ENCODE data around the gene FANCC. TPM values are rescaled to one million over a fixed set of nuclear protein-coding genes. Genes with fewer than 3 reads are reported as not detected.

Gene FANCC
- total RNA-seq, 1 experiment from 2014 or later = 14.5 TPM

- no peak for DNase-seq
- BruUV-seq (replicated peaks) = no TSS peak
- TF ChIP-seq, protein P1, sequence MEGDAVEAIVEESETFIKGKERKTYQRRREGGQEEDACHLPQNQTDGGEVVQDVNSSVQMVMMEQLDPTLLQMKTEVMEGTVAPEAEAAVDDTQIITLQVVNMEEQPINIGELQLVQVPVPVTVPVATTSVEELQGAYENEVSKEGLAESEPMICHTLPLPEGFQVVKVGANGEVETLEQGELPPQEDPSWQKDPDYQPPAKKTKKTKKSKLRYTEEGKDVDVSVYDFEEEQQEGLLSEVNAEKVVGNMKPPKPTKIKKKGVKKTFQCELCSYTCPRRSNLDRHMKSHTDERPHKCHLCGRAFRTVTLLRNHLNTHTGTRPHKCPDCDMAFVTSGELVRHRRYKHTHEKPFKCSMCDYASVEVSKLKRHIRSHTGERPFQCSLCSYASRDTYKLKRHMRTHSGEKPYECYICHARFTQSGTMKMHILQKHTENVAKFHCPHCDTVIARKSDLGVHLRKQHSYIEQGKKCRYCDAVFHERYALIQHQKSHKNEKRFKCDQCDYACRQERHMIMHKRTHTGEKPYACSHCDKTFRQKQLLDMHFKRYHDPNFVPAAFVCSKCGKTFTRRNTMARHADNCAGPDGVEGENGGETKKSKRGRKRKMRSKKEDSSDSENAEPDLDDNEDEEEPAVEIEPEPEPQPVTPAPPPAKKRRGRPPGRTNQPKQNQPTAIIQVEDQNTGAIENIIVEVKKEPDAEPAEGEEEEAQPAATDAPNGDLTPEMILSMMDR (IDR thresholded peaks at IDR 0.05; ENCODE audit: unreplicated experiment) = no peak
- no peaks in the 10 kb centered on the region for H3K4me1 Mint-ChIP-seq (ENCODE audit: low read depth, unreplicated experiment)
- H3K27ac Mint-ChIP-seq (ENCODE audit: unreplicated experiment) = no peak overlapping the region
- no peaks in the 10 kb centered on the region for H3K36me3 Mint-ChIP-seq (ENCODE audit: insufficient read depth, unreplicated experiment)
- no peaks in the 10 kb centered on the region for H3K9me3 Mint-ChIP-seq (ENCODE audit: low read depth, unreplicated experiment)
- CTCF ChIA-PET = no interaction called here
- H3K27me3 Mint-ChIP-seq (ENCODE audit: unreplicated experiment) = peaks cover 33% of the 10 kb centered on the region
- intact Hi-C loops (cut with micrococcal nuclease; ENCODE audit: unreplicated experiment) = no loop called here
- no peak overlapping the region for H3K4me3 Mint-ChIP-seq (ENCODE audit: low read depth, unreplicated experiment)
These were observed 27.3 kb upstream of the FANCC start for GRCh38 chr9:95344735-95345325.

DNA sequence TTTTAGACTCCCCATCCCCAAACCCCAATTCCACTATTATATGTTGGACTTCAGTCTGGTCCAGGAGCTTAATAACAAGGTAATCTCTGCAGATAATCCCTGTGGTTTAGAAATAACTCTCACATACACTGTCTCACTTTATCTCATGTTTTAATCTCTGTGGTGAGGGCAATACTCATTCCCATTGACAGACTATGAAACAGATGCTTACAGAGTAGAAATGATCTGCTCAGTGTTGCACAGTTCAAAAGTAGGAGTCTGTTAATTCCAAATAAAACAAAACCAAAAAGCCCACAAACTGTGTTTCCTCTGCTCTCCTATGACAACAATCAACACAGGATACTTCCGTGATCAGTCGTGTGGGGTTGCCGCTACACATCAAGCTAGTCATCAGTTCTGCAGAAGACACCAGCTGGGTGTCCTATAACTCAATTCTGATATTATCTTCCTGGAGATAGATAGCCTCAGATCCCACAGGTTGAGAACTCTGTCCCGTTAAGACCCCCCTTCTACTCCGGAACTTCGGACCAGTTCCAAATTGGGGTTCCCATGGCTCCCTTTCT lies 26.3 kb upstream of the FANCC start:
- no TSS peak for BruUV-seq (replicated peaks)
- H3K4me1 Mint-ChIP-seq (ENCODE audit: low read depth, unreplicated experiment) = no peaks in the 10 kb centered on the region
- H3K27ac Mint-ChIP-seq (ENCODE audit: unreplicated experiment) = no peak overlapping the region
- no peaks in the 10 kb centered on the region for H3K36me3 Mint-ChIP-seq (ENCODE audit: insufficient read depth, unreplicated experiment)
- DNase-seq = no peak
- no peak overlapping the region for H3K4me3 Mint-ChIP-seq (ENCODE audit: low read depth, unreplicated experiment)
- H3K9me3 Mint-ChIP-seq (ENCODE audit: low read depth, unreplicated experiment) = no peaks in the 10 kb centered on the region
- CTCF ChIA-PET = interaction anchor here (0.6 kb wide), 1 partner anchor 32 kb away, joined by 3 read pairs; no protein-coding TSS in a partner anchor
- peaks cover 26% of the 10 kb centered on the region for H3K27me3 Mint-ChIP-seq (ENCODE audit: unreplicated experiment)
- intact Hi-C loops (cut with micrococcal nuclease; ENCODE audit: unreplicated experiment) = no loop called here
- TF ChIP-seq, protein P1 (IDR thresholded peaks at IDR 0.05; ENCODE audit: unreplicated experiment) = no peak

DNA sequence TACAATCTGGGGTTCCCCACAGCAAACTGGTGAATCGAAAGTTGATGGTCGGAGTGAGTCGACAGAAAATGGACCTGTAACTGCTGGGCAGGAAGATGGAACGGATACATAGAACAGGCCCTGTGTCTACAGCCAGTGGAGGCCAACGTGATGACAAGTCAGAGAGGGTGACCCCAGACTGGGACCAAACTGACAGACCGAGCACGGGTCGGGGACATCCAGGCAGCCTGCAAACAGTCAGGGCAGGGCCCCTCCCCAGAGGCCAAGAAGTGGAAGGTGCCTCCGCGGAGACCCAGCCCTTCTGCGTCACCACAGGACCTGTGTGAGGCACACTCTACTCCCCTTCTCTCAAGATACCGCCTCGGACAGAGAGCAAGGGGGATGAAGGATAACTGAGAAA lies 25.1 kb upstream of the FANCC start:
- no TSS peak for BruUV-seq (replicated peaks)
- TF ChIP-seq, protein P1 (IDR thresholded peaks at IDR 0.05; ENCODE audit: unreplicated experiment) = no peak
- no peak for DNase-seq
- no peaks in the 10 kb centered on the region for H3K4me1 Mint-ChIP-seq (ENCODE audit: low read depth, unreplicated experiment)
- intact Hi-C loops (cut with micrococcal nuclease; ENCODE audit: unreplicated experiment) = no loop called here
- H3K4me3 Mint-ChIP-seq (ENCODE audit: low read depth, unreplicated experiment) = no peak overlapping the region
- CTCF ChIA-PET = no interaction called here
- peaks cover 19% of the 10 kb centered on the region for H3K27me3 Mint-ChIP-seq (ENCODE audit: unreplicated experiment)
- no peaks in the 10 kb centered on the region for H3K36me3 Mint-ChIP-seq (ENCODE audit: insufficient read depth, unreplicated experiment)
- H3K27ac Mint-ChIP-seq (ENCODE audit: unreplicated experiment) = no peak overlapping the region
- no peaks in the 10 kb centered on the region for H3K9me3 Mint-ChIP-seq (ENCODE audit: low read depth, unreplicated experiment)

DNA sequence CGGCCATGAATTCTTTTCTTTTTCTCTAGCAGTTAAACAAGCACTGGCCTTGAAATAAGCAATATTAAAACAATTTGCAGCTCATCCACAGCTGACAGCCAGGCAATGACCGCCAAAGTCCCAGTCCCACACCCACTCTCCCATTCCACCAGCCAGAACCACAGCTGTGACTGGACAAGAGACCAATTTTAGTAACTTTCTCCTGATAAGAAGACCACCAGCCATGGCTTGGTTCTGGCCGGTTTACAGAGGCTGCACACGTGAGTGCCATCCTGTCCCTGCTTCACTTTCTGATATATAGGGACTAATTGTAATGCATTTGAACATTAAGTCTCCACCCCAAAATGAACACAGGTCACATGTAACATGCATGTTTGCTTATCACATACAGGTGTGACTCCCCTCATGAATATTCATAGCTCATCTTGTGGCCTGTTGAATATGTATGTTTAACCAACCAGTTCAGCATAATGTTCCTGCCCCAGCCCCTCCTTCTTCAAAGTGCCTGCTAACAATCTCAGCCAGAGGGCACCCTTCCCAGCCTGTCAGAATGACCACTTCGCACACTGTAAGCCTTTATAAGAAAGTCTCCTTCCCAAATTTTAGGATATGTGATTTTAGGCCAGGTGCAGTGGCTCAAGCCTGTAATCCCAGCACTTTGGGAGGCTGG lies 23.9 kb upstream of the FANCC start:
- TF ChIP-seq, protein P1 (IDR thresholded peaks at IDR 0.05; ENCODE audit: unreplicated experiment) = no peak
- intact Hi-C loops (cut with micrococcal nuclease; ENCODE audit: unreplicated experiment) = no loop called here
- H3K4me3 Mint-ChIP-seq (ENCODE audit: low read depth, unreplicated experiment) = no peak overlapping the region
- DNase-seq = peak; percentile 24
- H3K9me3 Mint-ChIP-seq (ENCODE audit: low read depth, unreplicated experiment) = no peaks in the 10 kb centered on the region
- BruUV-seq (replicated peaks) = no TSS peak
- H3K27ac Mint-ChIP-seq (ENCODE audit: unreplicated experiment) = no peak overlapping the region
- H3K4me1 Mint-ChIP-seq (ENCODE audit: low read depth, unreplicated experiment) = no peaks in the 10 kb centered on the region
- no peaks in the 10 kb centered on the region for H3K36me3 Mint-ChIP-seq (ENCODE audit: insufficient read depth, unreplicated experiment)
- CTCF ChIA-PET = no interaction called here
- peaks cover 10% of the 10 kb centered on the region for H3K27me3 Mint-ChIP-seq (ENCODE audit: unreplicated experiment)
